NCI-H748 (cell line): Measurements from ENCODE around the gene PODXL2.

Experiments
- DNase-seq: peaks from one replicate; lab custom pipeline; 2025; ENCODE audit not compliant: unreplicated experiment; lab: John Stamatoyannopoulos, UW

Gene PODXL2, protein sequence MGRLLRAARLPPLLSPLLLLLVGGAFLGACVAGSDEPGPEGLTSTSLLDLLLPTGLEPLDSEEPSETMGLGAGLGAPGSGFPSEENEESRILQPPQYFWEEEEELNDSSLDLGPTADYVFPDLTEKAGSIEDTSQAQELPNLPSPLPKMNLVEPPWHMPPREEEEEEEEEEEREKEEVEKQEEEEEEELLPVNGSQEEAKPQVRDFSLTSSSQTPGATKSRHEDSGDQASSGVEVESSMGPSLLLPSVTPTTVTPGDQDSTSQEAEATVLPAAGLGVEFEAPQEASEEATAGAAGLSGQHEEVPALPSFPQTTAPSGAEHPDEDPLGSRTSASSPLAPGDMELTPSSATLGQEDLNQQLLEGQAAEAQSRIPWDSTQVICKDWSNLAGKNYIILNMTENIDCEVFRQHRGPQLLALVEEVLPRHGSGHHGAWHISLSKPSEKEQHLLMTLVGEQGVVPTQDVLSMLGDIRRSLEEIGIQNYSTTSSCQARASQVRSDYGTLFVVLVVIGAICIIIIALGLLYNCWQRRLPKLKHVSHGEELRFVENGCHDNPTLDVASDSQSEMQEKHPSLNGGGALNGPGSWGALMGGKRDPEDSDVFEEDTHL

DNA sequence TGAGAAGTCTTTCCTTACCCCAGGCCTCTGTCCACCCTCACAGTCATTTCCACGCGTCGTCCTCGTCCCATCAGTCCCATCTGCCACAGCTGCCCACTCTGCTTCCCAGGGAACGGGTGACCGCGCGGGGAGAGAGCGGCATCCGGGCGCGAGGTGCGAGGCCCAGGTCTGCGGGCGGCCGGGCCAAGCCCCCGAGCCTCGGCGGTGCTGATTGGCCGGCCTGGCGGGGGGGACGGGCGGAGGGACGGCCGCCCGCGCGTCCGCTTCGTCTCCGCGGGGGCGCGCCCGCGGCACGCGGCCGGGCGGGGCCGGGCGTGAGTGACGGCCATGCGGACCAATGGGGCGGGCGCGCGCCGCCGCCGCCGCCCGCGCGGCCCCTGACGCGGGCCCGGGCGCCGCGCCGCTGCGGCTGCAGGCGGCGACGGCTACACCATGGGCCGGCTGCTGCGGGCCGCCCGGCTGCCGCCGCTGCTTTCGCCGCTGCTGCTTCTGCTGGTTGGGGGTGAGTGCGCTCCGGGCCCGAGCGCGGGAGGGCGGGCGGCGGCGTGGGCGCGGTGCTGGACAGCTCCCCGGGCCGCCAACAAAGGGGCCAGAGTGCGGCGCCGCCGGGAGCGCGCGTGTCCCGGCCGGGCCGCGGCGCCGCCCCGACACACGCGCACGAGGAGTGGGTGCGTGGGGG, at the start of gene PODXL2:
PODXL2 (plus strand) TSS at position 398 of the 679 bp plus-strand sequence; CDS start at position 433, 35 bp downstream.
- DNase-seq = peak; percentile 69

DNA sequence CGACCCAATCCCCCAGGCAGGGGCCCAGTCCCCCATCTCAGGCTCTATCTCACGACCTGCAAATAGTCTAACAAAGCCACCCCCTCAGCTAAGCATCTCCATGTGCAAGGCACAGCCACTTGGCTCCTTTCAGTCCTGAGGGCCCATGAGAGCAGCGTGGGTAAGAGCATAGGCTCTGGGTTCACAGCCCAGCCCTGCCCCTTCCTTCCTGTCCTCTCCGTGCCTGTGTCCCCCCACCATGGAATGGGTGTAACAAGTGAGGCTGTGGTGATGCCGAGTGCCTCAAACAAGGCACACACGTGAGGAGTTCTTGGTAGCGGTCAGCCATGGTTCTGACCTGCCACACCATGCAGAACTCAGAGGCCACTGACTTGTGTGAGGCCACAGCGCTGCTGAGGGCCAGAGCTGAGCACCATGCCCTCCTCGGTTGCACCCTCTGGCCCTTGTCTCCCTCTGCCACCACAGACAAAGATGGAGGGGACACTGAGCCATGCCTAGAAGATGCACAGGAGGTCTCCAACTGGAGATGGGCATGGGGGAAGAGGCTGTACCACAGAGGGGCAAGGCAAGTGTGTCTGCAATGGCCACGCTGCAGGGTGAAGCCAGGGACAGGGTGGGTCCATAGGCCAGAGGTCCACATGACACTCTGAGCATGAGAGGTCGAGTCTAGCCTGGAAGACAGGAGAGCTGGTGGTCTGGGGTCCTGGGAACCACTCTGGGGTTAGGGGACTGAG, 48.5 kb upstream of the PODXL2 start:
- DNase-seq = no peak

DNA sequence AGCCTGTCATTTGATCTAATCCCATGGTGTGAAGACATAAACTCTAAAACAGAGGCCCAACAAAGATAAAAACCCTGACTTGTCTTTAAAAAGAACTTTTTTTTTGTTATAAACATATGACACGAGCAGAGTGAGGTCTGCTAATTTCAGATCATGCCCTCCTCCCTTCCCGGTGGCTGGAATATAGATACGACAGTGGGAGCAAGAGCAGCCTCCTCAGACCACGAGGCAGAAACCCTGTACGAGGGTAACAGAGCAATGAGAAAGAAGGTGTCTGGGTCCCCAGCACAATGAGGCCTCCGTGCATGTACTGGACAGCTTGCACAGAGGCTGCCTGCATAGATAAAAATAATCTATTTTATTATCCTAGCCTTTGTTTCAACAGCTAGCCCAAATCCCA, 44.3 kb upstream of the PODXL2 start:
- no peak for DNase-seq

DNA sequence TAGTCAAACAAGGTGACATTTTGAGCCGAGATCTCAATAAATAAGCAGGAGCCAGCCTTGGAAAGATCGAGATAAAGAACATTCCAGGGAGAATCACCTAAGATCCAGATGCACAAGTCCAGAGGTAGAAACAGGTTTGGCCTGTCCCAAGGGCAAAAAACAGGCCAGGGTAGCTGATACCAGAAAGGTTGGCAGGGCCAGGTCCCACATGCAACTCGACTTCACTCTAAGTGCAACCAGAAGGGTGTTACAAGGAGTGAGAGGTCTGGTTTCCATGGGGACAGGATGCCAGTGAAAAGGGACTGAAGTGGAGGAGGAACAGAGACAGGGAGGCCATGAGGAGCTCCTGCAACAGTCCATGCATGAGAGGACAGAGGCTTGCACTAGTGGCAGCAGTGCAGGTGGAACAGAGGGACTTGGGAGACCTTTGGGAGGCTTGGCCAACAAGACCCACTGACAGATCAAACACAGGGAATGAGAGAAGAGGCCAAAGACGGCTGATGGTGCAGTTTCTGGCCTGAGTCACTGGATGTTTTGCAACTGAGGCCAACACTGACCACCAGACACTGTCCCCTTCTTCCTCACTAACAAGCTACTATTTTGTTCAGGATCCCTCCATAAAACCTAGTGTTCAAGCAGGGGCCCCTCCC, 43.7 kb upstream of the PODXL2 start:
- no peak for DNase-seq

DNA sequence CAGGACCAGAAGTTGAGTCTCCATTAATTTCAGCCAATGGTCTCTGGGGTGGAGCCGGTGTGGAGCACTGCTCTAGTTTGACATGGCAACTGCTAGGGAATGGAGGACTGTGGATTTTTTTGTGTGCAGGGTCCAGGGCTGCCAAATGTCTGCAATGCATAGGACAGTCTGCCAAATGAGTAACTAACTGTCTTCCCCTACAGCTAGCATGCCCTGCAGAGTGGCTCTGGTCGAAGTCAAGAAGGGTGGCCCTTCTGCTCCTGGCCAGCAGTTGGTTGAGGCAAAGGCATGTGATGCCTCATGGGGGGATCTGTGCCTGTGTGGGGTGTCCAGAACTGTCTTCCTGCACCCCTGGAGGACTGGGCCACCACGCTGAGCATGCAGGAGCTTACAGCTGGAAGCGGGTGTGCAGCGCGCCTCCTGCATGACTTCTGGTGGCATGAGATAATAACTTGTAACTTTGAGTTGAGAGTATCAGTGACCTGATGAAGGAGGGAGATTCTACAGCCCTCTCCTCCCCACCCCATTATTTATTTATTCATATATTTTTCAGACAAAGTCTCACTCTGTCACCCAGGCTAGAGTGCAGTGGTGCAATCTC, 43.1 kb upstream of the PODXL2 start:
- DNase-seq = no peak

DNA sequence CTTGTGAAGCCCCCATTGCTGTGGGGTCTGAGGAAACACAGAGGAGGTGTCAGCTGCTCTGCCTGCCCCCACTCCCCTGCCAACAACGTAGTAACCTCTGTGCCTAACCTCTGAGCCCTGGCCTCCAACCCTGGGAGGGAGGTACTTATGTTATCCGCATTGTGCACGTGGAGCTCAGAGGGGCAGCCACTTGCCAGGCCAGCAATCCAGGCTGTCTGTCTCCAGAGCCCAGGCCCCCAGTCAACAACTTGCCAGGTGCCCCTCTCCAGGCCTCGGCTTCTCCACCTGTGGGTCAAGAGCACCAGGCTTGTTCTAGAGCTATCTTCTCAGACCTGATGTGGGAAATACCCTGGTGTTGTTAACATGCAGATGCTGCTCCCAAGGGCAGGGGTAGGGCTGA, 41.1 kb upstream of the PODXL2 start:
- no peak for DNase-seq

DNA sequence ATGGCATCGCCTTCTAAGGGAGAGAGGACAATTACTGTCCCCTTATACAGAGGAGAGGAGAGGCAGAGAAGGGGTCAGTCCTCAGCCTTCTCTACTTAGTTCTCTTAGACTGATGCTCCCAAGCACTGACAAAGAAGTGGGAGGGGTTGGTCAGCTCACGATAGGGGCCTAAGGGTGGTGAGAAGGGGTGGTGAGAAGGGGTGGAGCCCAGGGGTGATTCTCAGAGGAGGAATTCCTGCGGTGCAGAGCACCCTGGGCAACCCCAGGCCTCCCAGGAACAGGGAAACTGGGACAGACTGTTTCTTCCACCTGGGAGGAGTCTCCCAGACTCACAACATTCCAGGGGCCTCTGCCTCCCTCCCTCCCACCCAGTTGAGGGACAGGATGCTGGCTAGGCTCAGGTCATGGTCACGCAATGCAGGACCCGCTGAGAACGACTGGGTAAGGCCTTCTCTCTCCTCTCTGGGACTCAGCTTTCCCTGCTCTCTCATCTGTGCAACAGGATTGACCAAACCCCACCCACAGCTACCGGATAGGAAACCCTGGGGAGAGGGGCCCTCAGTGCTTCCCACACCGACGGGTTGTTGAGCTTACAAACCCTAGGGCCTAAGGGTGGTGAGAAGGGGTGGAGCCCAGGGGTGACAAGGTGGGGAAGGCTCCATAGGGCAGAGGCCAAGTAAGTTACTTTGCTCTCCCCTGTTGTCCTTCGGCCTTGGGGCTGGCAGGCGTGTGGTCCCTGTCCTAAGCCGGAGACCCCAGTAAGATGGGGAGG, 40.0 kb upstream of the PODXL2 start:
- no peak for DNase-seq

DNA sequence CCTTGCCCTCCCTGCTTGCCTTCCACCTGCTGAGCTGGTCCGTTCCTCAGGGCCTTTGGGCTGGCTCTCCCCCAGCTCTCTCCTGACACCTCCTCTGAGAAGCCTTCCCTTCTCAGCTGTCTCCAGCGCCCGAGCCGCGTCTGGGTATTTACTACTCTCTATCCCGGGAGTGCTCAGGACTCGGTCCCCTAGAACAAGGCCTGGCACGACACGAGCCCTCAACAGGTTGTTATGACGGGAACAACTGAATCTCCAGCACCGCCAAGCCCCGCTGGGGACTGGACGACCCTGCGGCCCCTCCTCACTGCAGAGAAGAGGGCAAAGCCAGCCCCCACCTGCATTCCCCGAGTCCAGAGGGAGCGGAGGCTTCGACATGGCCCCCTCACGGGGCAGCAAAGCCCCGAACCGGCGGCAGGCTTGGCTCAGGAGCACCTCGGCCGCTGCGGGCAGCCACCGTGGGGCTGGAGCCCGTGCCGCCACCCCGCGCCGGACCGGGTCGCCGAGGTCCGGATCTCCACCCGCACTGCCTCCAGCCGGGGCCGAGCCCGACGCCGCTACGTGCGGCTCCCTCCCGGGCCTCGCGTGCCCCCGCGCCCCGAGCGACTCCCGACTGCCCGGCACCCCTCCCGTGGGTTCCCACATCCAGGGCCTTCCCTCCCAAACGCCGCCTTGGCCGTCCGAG, 39.2 kb upstream of the PODXL2 start:
- DNase-seq = peak; percentile 12

DNA sequence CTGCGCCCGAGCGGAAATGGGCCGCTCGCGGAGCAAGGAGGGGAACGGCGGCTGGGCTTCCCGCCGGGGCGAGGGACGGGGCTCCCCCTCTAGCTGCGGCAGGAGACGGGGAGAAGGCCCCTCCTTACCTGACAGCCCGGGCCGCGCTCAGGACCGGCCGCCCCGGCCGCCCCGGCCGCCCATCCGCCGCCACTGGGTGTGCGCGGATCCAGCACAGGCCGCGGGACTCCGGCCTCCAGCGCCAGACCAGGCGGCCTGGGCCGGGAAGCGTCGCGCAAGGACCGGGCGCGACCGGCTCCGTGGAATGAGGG, 38.7 kb upstream of the PODXL2 start:
- DNase-seq = peak; percentile 43

DNA sequence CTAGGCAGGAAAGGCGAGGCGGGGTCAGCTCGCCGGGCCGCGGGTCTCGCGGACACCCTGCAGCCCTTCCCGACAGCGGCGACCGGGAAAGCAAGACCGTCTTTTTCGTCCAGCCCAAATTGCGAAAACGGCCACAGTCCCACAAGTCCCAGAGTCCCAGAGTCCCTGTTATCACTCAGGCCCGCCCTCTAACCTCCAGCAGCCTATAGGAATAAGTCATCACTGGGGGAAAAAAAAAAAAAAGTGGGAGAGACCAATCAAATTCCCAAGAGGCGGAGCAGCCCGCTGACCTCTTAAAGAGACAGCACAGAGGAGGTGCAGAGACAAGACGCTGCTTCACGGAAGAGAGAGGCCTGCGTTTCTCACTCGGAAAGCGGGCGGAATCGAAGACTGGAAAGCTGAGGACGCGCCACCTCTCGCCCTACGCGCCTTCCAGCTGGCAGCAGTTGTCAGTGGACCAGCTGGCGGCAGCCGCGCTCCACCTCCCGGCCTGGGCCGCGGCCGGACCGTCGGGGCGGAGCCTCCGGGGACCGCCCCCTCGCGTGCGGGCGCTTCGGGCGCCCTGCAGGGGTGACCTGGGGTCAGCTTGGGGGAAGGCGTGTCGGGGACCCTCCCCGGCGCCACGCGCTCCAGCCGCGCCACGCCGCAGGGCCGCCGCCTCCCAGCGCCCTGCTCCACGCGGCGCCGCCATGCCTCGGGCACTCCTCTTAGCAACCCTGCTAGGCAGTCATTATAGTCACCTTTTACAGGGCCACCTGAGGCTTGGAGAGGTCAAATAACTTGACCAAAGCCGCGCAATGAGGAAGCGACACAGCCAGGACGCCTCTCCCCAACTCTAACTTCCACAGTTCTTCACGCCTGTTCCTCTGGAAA, 38.2 kb upstream of the PODXL2 start, which contains the start of gene TPRA1:
TPRA1 (minus strand) TSS at position 141 of the 873 bp plus-strand sequence. CDS start 10,587 bp downstream, outside the sequence.
- DNase-seq = peak; percentile 97

DNA sequence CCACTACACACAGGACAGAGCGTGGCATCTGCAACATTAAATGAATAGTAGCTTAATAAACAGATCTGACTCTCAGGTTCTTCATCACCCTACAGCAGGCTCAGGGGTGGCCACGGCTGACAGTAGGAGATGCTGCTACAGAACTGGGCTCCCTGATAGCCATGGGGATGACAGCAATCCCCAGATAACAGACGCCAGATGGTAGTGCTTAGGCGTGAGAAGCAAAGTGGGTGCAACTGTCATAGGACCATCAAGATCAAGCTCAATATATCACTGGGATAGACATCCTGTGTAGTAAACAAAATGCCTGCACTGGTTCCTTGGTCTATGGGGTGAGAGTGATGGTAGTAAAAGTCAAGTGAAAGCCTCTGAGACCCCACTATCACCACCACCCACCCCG, 35.8 kb upstream of the PODXL2 start:
- no peak for DNase-seq

DNA sequence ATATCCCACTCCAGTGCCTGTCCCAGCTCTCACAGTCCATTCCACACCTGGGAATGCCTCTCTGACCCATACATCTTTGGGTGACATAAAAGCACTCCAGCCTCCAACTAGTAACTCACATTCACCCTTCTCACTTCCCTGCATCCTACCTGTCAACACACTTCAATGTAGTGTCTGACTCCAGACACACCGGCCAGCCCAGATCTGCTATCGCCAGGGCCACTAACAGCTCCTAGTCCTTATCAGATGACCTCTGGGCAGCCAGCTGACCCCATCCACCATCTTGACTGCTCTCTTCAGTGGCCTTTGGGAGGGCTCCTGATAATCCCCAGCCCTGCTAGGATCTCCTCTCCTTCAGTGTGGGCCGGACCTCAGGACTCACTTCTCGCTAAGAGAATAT, 33.7 kb upstream of the PODXL2 start:
- no peak for DNase-seq

DNA sequence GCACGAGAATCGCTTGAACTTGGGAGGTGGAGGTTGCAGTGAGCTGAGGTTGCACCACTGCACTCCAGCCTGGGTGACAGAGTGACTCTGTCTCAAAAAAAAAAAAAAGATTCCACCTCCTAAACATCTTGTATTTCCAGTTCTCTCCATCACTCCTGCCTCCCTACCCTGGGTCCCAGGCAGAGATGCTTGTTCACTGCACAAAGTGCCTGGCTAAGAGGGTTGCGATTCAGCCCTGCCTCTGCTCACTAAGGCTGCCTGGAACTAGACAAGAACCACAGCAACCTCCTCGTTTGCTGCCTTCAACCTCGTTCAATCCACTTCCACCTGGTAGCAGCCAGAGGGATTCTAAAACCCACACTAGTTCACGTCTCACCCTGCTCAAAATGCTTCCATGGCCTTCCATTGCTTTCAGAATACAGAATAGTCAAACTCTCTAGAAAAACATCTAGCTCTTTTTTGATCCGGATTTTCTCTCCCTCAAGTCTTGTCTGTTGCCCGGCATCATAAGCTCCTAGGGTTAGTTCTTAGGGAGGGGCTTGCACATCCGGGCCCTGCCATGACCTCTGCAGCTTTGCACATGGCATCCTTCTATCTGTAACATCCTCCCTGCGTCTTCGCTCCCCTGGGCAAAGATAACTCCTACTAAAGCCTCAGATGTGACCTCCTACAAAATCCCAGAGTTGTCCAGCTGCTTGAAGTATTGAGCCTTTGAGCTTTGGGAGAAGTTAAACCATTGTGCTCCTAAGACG, 31.8 kb upstream of the PODXL2 start:
- no peak for DNase-seq

DNA sequence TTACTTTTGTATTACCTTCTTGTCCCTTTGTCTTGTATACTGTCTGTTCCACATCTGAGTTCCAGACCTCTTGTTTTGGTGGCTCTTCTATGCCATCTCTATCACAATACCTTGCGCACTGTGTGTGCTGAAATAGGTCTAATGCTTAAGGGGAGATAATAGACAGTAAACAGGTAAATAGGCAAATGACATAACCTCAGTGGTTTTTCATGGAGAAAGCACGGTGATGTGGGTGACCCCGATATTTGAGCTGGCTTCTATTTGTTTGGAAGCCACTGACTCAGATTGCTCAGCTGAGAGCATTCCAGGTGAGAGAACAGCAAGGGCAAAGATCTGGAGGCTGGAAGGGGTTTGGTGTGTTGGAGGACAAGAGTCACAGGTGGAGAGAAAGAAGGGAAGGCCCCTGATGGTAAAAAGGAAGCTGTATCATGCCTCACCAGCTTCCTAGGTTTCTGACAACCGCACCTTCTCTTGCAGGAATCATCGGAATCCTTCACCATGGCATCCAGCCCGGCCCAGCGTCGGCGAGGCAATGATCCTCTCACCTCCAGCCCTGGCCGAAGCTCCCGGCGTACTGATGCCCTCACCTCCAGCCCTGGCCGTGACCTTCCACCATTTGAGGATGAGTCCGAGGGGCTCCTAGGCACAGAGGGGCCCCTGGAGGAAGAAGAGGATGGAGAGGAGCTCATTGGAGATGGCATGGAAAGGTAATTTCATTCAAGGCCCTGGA, 30.0 kb upstream of the PODXL2 start:
- no peak for DNase-seq

DNA sequence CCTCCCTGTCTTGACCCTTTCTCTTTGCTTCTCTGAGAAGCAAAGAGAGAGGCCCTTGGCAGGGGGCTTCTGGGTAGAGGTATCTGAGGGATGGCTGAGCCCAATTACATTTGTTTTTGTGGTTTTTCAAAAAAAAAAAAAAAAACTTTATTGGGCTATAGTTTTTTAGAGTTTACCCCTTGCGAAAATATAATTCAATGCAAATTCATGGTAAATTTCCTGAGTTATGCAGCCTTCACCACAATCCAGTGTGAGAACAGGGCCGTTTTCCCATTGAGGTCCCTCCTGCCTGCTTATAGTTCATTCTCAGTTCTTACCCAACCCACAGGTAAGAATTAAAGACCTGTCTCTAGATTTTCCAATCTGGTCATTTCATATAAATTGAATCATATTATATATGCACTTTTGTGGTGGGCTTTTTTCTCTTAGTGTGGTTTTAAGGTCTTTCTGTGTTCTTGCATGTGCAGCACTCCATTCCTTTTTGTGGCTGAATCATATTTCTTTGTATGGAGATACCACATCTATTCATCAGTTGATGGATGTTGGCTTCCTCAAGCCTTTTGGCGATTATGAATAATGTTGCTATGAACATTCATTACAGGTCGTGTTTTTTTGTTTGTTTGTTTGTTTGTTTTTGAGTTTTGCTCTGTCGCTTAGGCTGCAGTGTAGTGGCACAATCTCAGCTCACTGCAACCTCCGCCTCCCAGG, 28.1 kb upstream of the PODXL2 start:
- no peak for DNase-seq

DNA sequence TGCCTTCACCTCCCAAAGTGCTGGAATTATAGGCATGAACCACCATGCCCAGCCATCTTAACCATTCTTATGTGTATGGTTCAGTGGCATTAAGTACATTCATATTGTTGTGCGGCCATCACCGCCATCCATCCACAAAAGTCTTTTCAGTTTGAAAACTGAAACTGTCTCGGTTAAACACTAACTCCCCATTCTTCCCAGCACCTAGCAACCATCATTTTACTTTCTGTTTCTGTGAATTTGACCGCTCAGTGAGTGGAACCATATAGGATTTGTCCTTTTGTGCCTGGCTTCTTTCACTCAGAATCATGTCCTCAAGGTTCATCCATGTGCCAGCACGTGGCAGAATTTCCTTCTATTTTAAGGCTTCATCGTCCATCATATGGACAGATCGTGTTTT, 24.9 kb upstream of the PODXL2 start:
- DNase-seq = no peak
